HG03565 (cell line): Measurements from ENCODE around the gene VPS8.

ENCODE experiments used
- ATAC-seq: cut with Tn5 transposase; IDR thresholded peaks from one replicate; pipeline ENCODE4 v1.9.1; 2021; ENCODE audit warnings: mild to moderate bottlenecking, moderate library complexity; ENCODE audit not compliant: unreplicated experiment

Gene VPS8

DNA sequence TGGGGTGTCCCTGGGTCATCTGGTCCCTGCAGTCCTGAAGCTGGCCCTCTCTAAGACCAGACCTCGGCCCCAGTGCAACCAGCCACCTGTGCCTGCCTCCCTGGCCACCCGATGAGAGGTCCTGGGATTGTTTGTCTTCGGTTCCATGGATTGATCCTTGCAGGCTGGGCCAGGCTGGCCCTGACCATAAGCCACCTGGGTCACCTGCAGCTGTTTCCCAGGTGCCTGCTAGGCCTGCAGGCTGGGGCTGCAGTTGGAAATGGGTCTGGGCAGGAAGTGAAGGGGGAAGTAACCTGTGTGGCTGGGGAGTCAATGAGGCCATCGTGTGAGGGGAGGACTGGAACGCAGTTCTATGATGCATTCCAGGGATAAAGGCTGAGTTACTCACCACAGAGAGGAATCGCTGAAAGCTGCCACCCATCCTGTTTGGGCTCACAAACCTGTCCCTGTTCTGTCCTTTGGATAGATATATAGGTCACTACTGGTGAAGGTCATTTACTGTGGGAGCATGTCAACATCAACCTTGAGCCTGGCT lies 30.9 kb upstream of the VPS8 start:
- no peak for ATAC-seq

DNA sequence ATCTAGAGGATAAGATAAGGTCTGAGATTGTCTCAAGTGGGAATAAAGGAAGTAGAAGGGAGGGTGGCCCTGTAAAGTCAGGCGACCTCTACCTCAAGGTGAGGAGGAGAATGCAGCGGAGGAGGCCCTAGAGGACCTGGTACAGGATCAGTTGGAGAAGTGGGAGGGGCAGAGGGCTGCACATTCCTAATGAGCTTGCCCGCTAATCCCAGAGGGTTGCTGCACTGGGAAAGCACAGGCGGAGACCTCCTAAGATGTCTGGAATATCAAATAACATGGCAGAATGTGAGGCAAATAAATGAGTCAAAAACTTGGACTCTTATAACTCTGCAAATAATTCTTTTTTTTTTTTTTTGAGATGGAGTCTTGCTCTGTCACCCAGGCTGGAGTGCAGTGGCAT lies 30.2 kb upstream of the VPS8 start:
- no peak for ATAC-seq

DNA sequence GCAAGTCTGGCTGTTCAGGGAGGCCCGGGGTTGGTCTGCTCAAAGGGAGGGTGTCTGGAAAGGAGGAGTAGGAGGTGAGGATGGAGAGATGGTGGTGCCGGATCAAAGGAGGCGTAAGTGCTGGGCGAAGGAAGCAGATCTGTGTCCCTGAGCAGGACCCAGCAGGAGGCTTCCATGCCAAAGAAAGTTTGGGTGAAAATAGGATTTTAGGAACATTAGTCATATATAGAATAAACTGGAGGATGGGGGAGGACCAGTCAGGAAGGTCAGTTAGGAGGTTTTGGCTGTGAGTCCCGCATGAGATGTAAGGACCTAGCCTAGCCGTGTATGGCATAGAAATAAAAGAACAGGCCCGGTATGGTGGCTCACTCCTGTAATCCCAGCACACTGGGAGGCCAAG lies 28.6 kb upstream of the VPS8 start:
- ATAC-seq = no peak

DNA sequence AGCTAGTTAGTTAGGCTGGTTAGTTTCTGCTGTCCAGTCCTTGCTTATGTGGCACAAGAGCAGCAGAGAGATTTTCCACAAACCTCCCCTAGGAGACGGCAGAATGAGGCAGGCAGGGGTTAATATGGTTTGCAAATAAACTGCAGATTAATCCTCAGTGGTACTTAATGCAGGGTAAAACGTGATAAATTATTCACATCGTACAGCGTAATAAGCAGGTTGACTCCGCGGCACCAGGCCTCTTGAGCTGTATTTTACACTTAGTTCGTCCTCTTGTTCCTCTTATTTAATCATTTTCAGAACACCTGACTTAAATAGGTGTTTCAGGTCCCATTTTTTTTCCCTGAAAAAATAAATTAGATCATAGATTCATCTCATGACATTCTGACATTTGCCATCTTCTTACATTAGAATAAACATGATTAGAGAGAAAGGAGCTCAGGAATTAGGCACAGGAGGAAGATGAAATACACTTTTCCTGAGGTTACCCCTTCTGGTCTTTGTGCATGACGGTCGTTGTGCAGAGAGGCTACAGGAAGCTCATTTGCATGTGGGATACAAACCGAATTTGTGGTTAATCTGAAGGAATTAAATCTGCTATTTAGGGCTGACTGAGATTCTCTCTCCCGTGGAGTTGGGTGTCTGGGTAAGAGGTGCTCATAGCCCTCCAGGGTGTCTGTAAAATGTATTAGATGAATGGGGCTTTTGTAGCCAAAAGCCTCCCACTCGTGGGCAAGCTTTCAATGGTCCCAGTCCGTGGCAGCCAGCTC lies 27.1 kb upstream of the VPS8 start:
- ATAC-seq = no peak

DNA sequence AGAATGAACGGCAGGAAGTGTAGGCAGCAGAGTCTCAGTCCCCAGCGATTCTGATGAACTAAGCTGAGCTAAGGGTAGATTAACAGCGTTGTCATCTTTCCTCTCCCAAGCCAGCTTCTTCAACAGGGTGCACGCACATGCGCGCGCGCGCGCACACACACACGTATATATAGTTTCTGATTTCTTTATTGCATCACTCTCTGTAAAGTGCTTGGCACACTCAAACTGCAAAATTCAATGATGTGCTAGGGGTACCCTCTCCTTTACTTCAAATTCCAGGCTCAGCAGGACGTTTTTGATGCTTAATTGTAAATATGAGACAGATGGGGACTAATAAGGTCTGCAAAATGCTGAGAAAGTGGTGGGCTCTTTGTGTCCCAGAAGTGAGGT lies 26.1 kb upstream of the VPS8 start:
- ATAC-seq = no peak

DNA sequence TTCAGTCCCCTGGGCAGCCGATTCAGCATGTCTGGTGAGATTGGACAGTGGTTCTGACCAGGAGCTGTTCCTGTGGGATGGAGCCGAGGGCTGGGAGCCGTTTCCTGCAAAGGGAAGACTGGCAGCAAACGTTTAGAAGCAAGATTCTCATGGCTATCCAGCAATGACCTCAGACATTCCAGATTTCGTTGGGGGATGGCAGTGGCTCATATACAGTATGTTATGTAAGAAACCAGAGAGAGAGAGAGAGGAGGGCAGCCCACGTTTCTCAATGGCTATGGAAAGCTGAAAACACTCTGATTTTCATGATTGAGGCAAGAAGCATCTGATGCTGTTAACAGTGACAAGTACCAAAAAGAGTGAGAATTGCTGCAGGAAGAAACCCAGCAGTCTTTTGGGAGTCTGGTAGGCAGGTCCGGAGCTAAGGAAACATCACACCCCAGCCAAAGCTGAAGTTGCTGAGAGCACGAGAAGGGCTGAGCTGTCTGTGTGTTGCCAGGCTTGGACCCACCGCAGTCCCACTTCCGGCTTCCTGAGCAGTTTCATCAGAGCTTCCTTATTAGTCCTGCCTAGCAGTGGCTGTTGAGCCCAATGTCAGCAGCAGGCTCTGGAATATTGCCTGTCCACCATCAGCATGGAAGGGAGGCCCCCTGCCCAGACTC lies 25.6 kb upstream of the VPS8 start:
- no peak for ATAC-seq

DNA sequence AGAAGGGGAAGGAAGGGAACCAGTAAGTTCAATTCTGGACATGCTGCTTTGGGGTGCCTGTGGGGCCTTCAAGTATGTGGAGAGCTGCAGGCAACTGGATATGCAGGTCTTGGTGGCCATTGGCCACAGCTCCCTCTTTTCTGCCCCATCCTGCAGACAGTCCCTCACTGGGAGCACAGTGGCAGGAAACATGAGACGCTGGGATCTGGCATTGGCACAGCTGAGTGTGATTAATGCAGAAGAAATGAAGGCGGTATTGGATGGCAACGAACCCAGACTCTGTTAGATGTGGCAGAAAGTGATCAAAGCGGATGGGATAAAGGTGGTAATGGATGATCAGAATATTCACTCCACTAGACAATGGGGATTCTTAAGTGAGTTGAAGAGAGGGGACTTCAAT lies 23.2 kb upstream of the VPS8 start:
- no peak for ATAC-seq

DNA sequence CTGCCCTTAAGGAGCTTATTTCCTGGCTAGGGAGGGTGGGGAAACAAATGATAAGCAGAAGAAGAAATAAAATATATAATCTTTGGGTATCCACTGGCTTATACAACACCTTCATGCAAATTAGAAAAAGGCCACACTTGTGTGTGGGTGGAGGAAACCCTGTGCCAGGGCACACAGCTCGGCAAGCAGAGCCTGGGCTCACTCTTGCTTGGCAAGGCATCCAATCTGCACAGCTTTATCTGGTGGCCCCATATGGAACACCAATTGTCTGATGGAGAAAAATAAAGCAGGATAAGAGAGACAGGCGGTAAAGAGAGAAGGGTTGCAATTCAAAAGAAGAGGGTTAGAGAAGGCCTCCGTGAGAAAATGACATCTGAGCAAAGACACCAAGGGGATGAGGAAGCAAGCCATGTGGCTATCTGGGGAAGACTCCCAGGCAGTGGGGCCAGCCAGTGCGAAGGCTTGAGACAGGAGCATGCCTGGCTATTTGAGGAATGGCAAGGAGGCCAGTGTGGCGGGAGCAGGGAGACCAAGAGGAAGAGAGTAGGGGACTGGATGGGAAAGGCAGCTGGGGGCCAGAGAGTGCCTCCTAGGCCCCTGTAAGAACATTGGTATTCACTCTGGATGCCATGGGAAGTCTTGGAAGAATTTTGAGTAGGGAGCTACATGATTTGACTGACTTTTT lies 22.5 kb upstream of the VPS8 start:
- no peak for ATAC-seq

DNA sequence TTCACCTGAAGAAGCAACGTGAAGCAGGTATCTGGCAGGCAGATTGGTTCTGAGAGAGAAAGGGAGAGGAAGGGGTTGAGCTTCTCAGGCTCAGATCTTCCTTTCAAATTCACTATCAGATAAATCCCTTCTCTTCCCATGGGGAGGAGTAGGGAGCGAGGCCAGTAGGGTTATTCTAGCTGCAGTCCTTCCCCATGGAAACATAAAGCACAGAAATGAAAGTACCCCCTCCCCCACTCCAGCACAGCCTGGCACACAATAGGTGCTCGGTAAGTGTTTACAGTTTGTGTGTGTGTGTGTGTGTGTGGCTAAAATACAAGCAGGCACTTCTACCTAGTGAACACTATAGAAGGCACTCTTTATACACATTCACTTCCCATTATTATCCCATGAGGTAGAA lies 20.8 kb upstream of the VPS8 start:
- ATAC-seq = no peak

DNA sequence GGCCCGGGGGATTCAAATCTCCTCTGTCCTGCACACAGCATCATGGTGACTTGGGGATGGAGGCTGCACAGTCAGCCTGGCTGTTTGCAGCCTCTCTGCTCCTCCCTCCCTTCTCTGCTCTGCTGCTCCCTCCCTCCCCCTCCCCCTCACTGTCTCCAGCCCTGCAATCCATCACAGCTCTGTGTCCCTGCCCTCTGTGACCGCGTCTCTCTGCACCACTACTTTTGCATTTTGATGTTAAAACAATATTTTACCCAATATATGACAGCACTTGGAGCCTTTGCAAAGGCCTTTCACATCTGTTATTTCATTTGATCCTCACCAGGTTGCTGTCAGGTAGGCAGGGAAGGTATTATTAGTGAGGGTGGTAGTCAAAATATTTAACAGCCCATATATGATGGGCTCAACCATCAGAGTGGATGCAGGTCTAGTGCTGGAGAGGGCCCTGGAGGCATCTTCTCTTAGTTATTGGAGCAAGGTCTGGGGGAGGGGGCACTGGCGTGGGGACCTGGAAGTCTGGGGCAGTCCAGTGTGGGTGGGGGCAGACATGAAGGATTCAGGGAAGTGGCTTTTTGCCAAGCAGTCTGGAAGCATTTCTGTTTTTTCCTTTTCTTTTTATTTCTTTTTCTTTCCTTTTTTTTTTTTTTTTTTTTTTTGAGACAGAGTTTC lies 16.3 kb upstream of the VPS8 start:
- ATAC-seq = no peak

DNA sequence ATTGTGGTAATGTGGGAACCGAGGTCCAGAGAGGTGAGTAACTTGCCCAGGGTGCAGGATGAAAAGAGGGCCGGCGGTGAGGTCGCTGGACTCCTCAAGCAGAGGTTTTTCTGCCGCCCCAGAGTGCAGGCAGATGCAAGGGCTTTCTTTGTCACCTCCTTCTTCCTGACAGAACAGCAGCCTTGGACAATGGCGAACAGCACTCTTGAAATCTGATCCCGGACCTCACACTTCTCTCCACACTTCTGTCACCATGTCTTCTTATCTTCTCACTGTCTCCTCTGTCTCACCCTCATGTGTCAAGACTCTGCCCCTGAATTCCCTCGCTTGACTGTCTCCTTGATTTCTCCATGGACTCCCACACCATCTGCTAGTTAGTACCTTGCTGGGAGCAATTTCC lies 15.4 kb upstream of the VPS8 start:
- no peak for ATAC-seq

DNA sequence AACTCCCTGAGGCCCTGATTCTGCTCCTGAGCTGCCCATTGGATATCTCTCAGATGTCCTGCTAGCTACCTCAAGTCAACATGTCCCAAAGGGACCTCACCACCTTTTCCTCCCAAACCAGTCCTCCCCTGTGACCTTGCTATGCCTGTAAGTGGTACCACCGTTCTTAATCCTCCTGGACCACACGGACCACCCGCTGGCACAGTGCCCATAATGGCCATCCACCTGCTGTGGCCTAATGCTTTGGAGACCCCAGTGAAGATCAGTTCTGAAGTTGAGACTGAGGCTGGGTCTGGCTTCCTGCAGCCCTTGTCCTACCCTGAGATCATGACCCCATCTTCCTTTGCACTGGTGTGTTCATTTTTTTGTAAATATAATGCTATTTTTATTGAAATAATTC lies 15.0 kb upstream of the VPS8 start:
- ATAC-seq = no peak

DNA sequence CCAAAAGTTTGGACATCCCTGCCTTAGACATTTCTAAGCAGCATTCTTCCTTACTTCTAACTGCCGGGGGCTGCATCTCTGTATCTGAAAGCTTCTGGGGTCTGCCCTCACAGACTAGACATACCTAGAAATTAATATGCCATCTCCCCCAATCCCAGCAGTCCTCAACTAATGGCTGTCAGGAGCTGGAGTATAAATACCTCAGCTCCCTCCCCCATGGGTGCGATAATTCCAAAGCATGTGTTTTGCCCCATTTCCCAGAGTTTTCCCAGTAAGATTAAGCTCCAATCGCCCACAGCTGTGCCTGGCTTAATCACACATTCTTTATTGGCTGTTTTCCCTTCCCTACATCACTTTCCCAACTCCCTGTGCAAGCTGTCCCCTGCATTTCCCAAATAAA lies 13.8 kb upstream of the VPS8 start:
- no peak for ATAC-seq

DNA sequence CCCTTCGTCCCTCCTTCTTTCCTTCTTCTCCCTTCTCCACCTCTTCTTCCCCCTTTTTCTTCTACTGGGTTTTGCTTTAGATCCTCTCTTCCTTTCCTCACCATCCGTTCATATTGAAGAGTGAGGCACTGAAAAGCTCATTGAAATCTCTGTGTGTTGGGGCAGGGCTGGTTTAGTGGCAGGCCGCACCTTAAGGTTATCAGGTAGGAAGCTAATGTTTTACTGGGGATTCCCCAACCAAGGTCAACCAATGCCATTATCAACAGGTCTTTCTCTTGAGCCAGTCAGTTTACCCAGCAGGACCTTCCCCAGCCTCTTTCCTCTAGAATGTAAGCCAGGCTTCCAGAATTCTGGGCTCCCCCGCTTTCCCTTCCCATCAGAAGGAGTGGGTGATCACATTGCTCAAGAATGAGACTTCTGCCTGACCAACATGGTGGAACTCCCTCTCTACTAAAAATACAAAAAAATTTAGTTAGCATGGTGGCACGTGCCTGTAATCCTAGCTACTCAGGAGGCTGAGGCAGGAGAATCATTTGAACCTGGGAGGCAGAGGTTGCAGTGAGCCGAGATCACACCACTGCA lies 11.5 kb upstream of the VPS8 start:
- ATAC-seq = no peak

DNA sequence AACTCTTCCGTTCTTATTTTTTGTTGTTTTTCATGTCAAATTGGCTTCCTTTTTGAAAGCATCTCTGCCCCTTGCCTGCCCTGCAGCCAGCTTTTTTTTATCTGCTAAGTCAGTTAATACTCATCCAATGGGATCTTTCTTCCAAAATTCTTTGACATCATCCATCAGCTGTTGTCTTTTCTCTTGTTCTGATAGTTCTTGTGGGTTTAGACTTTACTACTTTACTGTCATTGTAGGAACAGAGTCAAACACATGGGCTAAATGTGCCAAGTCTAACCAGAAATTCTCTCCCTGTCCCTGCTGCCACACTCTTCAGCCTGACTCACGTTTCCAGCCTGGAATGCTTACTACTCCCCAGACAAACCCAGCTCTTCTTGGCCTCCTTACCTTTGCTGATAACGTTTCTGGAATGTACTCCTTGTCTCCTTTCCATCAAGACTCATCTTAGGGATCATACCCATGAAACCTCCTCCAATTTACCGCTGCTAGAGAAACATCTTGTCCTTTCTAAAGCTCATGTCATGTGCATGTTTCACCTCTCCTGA lies 10.7 kb upstream of the VPS8 start:
- no peak for ATAC-seq

DNA sequence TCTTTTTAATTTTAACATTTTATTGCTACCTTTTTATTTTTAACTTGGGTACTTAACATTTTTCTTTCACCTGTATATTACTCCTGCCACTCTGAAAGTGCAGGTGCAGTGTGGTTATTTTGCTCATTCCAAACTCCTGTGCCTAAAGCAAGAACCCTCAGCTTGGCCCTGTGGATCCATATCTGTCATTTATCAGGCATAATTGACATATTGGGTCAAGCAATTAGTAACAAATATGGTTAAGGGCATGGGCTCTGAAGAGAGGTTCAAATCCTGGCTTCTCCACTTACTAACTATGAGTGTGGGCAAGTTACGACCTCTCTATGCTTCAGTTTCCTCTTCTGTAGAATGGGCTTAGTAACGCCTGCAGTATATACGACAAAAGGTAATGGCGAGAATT lies 9.8 kb upstream of the VPS8 start:
- ATAC-seq = no peak

DNA sequence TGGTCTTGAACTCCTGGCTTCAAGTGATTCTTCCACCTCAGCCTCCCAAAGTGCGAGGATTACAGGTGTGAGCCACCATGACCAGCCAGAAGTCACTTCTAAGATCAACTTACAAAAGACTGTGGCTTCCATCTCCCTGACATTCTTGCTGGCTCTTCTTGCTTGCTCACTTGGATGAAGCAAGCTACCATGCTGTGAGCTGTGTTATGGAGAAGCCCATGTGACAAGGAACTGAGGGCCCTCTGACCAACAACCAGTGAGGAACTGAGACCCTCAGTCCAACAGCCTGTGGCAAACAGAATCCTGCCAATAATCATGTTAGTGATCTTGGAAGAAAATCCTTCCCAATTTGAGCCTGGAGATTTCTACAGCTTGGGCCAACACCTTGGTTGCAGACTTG lies 7.2 kb upstream of the VPS8 start:
- ATAC-seq = no peak

DNA sequence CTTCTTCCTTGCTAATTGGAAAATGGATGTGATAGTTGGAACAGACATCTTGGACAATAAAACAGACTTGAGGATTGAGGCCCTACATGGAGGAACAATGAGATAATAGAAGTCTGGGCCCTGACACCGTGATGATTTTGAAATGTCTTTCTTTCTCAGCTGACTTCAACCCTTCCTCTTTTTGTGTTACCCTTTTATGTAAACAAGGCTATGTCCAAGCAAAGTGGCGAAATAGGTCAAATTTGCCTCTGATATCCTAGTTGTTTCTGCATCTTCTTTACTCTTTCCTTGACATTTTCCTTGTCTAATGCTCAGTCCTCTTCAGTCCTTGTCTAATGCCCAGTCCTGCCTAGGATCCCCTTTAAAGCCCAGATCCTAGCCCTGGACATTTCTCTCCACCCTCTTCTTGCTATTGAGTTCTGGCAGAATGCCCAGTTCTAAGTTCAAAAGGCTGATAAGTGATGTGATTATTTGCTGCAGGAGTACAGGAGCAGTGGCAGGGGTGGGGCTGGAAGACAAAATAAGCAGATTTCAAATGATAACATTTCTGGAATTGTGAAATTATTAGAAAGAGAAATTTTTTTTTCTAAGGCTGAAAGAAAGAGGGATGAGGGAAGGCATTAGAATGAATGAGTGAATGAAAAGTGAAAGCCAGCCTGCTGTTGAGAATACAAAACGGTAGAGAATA lies 6.5 kb upstream of the VPS8 start:
- no peak for ATAC-seq

DNA sequence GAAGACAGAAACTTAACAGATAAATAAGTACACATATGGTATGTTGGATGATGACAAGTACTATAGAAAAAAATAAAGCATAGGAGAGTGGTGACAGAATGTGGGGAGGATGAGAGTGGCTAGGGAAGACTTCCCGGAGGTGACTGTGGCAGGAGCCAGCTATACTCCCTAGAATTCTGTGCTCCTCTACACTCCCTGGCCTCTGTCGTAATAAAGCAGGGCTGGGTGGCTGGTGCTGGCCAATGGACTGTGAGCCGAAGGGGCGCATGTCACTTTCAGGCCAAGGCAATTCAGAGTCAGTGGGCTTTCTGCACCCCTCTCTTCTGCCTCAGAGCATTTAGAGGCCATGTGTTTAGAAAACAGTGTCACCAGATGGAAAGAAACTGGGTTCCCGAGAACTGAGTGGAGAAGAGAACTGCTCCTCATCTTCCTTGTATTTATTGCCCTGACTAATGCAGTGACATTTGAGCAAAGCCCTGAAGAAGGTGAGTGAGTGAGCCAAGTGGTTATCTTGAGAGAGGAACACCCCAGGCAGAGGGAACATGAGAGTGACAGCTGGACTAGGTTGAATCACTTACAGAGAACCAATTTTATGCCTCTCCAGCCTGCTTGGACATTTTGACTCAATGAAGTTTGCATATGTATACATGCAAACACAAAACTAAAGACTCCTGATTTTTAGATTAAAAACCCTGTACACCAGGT lies 5.2 kb upstream of the VPS8 start:
- no peak for ATAC-seq

DNA sequence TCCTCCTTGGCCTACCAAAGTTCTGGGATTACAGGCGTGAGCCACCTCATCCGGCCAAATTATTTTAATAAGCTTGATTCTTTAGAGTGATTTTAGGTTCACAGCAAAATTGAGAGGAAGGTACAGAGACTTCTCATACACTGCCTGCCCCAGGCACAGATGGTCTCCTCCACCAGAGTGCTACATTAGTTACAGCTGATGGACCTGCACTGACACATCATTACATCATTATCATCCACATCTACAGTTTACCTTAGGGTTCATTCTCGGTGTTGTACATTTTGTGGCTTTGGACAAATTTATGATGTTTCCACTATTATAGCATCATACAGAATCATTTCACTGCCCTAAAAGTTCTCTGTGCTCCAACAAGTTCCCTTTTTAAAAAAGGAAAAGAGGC lies 4.4 kb upstream of the VPS8 start:
- no peak for ATAC-seq
